GM18517 (cell line): ENCODE results near the gene IQCE.
"Not testable (repeated sequence)": the region's sequence is repeated elsewhere in the genome, so short reads cannot be mapped to it uniquely, and the experiment has no call there.

ENCODE experiments used
- ATAC-seq: cut with Tn5 transposase; IDR thresholded peaks from one replicate; pipeline ENCODE4 v1.9.1; 2021; ENCODE audit warnings: mild to moderate bottlenecking, moderate library complexity; ENCODE audit not compliant: unreplicated experiment

Gene IQCE

GRCh38 chr7:2520761-2521290 lies 38.0 kb upstream of the IQCE start:
- ATAC-seq, result no peak

- no peak for ATAC-seq
Observed at GRCh38 chr7:2521341-2521745, 37.4 kb upstream of the IQCE start.

- no peak for ATAC-seq
Observed at GRCh38 chr7:2521952-2522591, 36.7 kb upstream of the IQCE start.

- ATAC-seq, result no peak
Observed at GRCh38 chr7:2522780-2523433, 35.9 kb upstream of the IQCE start.

- no peak for ATAC-seq
Observed at GRCh38 chr7:2523461-2523936, 35.3 kb upstream of the IQCE start.

- no peak for ATAC-seq
Observed at GRCh38 chr7:2523941-2524807, 34.6 kb upstream of the IQCE start.

- no peak for ATAC-seq
Observed at GRCh38 chr7:2524808-2525657, 33.7 kb upstream of the IQCE start.

GRCh38 chr7:2525658-2526630 lies 32.8 kb upstream of the IQCE start:
- no peak for ATAC-seq

- no peak for ATAC-seq
Observed at GRCh38 chr7:2526659-2527504, 31.9 kb upstream of the IQCE start.

GRCh38 chr7:2527505-2528467 lies 31.0 kb upstream of the IQCE start:
- no peak for ATAC-seq

- no peak for ATAC-seq
Observed at GRCh38 chr7:2528481-2529095, 30.2 kb upstream of the IQCE start.

GRCh38 chr7:2529161-2530070 lies 29.4 kb upstream of the IQCE start:
- ATAC-seq, result no peak

- no peak for ATAC-seq
Observed at GRCh38 chr7:2530071-2530987, 28.4 kb upstream of the IQCE start.

- ATAC-seq, result not testable (repeated sequence)
Observed at GRCh38 chr7:2530994-2531795, 27.6 kb upstream of the IQCE start.
